22Rv1 (cell line): ENCODE measurements around the gene FADS3.

Source experiments
- CTCF ChIP-seq: fragments of 450-650 bp; IDR thresholded peaks from 2 replicates; pipeline ENCODE4 v1.5.1; 2017; ENCODE audit warnings: mild to moderate bottlenecking
- ZFX ChIP-seq: fragments of 450-650 bp; IDR thresholded peaks from 2 replicates; pipeline ENCODE4 v1.6.1; 2017; ENCODE audit warnings: antibody characterized with exemption, borderline replicate concordance

GRCh38 chr11:61842528-61842820 lies 48.9 kb downstream of the FADS3 start:
- TF ChIP-seq CTCF (no peak), ZFX (no peak)
